ENCODE results near the gene HHIPL1. TPM values are rescaled to one million over a fixed set of nuclear protein-coding genes. Genes with fewer than 3 reads are reported as not detected.
A peak's percentile ranks its signal among the peaks of the same experiment; 100 is the strongest.

Gene HHIPL1
- total RNA-seq, 1 donor from 2014 or later, result 5.9 TPM

DNA sequence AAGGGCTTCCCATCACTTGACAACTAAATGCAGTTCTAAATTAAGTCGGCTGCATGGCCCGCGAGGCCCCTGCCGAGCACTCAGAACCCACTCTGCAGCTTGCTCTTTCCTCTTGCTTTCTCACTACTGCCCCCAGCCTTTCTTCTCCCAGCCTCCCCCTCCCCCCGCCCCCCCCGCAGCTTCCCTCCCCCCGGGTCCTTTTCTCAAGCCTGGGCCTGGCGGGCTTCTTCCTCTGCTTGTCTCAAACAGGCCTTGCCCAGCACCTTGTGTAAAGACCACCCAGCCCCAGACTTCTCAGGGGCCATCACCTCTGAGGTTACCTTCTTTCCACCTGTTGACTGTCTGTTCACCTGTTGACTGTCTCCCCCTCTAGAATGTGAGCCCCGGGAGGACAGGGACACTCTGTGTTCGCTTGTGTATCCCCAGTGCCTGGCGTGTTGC, 40.2 kb downstream of the HHIPL1 start:
- intact Hi-C loops (cut with DNase I), result no loop called here
- Histone ChIP-seq H3K9me3 (no peaks in the 10 kb centered on the region), H3K27me3 (no peaks in the 10 kb centered on the region)

DNA sequence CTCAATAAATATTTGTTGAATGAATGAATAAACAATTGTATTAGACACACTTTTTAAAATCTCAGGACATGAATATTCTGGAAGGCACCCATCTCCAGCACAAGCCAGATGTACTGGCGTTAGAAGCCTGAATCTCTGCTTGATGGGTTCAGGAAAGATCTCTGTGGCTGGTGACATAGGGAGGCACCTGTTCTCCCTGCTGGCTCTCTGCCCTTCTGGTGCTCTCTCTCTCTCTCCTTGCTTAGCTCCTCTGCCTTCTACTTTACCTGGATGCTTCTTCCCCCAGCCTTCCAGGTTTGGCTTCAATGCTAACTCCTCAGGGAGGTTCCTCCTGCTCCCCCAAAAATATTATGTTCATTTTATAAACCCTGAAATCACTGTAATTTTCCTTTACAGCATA, 40.7 kb downstream of the HHIPL1 start:
- TF ChIP-seq POLR2A (IDR thresholded peaks at IDR 0.05) (no peak), POLR2AphosphoS5 (IDR thresholded peaks at IDR 0.05; ENCODE audit: insufficient read depth in 1 of 2, low read depth in 1 of 2) (no peak)
- TF ChIP-seq, protein P1, sequence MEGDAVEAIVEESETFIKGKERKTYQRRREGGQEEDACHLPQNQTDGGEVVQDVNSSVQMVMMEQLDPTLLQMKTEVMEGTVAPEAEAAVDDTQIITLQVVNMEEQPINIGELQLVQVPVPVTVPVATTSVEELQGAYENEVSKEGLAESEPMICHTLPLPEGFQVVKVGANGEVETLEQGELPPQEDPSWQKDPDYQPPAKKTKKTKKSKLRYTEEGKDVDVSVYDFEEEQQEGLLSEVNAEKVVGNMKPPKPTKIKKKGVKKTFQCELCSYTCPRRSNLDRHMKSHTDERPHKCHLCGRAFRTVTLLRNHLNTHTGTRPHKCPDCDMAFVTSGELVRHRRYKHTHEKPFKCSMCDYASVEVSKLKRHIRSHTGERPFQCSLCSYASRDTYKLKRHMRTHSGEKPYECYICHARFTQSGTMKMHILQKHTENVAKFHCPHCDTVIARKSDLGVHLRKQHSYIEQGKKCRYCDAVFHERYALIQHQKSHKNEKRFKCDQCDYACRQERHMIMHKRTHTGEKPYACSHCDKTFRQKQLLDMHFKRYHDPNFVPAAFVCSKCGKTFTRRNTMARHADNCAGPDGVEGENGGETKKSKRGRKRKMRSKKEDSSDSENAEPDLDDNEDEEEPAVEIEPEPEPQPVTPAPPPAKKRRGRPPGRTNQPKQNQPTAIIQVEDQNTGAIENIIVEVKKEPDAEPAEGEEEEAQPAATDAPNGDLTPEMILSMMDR (IDR thresholded peaks at IDR 0.05), result no peak
- DNase-seq (ENCODE audit: extremely low spot score in 2 of 2), result peak; percentile 14 to 52
- no peaks in the 10 kb centered on the region for H3K9me3 ChIP-seq
- no peak overlapping the region for H3K4me3 ChIP-seq
- no peak overlapping the region for H3K27ac ChIP-seq
- peaks cover 18% of the 10 kb centered on the region for H3K4me1 ChIP-seq
- no peaks in the 10 kb centered on the region for H3K27me3 ChIP-seq
- intact Hi-C loops (cut with DNase I), result no loop called here
- no peaks in the 10 kb centered on the region for H3K36me3 ChIP-seq

More for the DNA sequence above, 40.2 kb downstream of the HHIPL1 start:
- DNase-seq (ENCODE audit: extremely low spot score in 2 of 2), result peak; percentile 49 to 83
- Histone ChIP-seq H3K27ac (no peak overlapping the region), H3K36me3 (no peaks in the 10 kb centered on the region), H3K4me1 (peaks cover 18% of the 10 kb centered on the region), H3K4me3 (no peak overlapping the region)
- TF ChIP-seq, protein P1 (IDR thresholded peaks at IDR 0.05), result no peak
- no peak for TF ChIP-seq POLR2A (IDR thresholded peaks at IDR 0.05)
- TF ChIP-seq POLR2AphosphoS5 (IDR thresholded peaks at IDR 0.05; ENCODE audit: insufficient read depth in 1 of 2, low read depth in 1 of 2), result no peak

GRCh38 chr14:99686557-99687283, 41.8 kb downstream of the HHIPL1 start:
- Histone ChIP-seq H3K4me3 (no peak overlapping the region), H3K27ac (no peak overlapping the region), H3K9me3 (no peaks in the 10 kb centered on the region), H3K36me3 (no peaks in the 10 kb centered on the region), H3K27me3 (no peaks in the 10 kb centered on the region), H3K4me1 (peaks cover 18% of the 10 kb centered on the region)
- intact Hi-C loops (cut with DNase I), result no loop called here
- TF ChIP-seq, protein P1 (IDR thresholded peaks at IDR 0.05), result no peak
- no peak for TF ChIP-seq POLR2A (IDR thresholded peaks at IDR 0.05)
- no peak for TF ChIP-seq POLR2AphosphoS5 (IDR thresholded peaks at IDR 0.05; ENCODE audit: insufficient read depth in 1 of 2, low read depth in 1 of 2)
- DNase-seq (ENCODE audit: extremely low spot score in 2 of 2), result peak; percentile 49 to 58

GRCh38 chr14:99687284-99688209, 42.6 kb downstream of the HHIPL1 start:
- no peak overlapping the region for H3K27ac ChIP-seq
- H3K4me1 ChIP-seq, result peaks cover 17% of the 10 kb centered on the region
- DNase-seq (ENCODE audit: extremely low spot score in 2 of 2), result peak; percentile 70 to 75
- no peaks in the 10 kb centered on the region for H3K36me3 ChIP-seq
- no peak overlapping the region for H3K4me3 ChIP-seq
- TF ChIP-seq, protein P1 (IDR thresholded peaks at IDR 0.05), result peak in 1 of 3 experiments; percentile 12
- TF ChIP-seq POLR2AphosphoS5 (IDR thresholded peaks at IDR 0.05; ENCODE audit: insufficient read depth in 1 of 2, low read depth in 1 of 2) (no peak), POLR2A (IDR thresholded peaks at IDR 0.05) (no peak)
- H3K9me3 ChIP-seq, result no peaks in the 10 kb centered on the region
- H3K27me3 ChIP-seq, result no peaks in the 10 kb centered on the region
- intact Hi-C loops (cut with DNase I), result no loop called here
